Stimulated activated memory B cell treated with anti-CD40 and anti-IgM and Interleukin-4, amounts not matched to agents 10 μg/mL and 1 μg/mL and 100 μg/mL, for 72 hours (primary cell): ENCODE results near the gene ANKRD17.

Source experiments
- ATAC-seq: fragments of 150-1000 bp; cut with Tn5 transposase; 2 replicates; pipeline ENCODE4 v1.10.0; 2021
- H3K27ac Mint-ChIP-seq: one replicate; pipeline ENCODE4 v1.8.0; 2022; ENCODE audit warnings: mild to moderate bottlenecking, mixed read lengths
- H3K27me3 Mint-ChIP-seq: one replicate; pipeline ENCODE4 v1.8.0; 2022; ENCODE audit warnings: mixed read lengths
- H3K36me3 Mint-ChIP-seq: one replicate; pipeline ENCODE4 v1.8.0; 2022; ENCODE audit warnings: mixed read lengths
- H3K4me1 Mint-ChIP-seq: one replicate; pipeline ENCODE4 v1.8.0; 2022; ENCODE audit warnings: mixed read lengths
- H3K4me3 Mint-ChIP-seq: one replicate; pipeline ENCODE4 v1.8.0; 2022; ENCODE audit warnings: mild to moderate bottlenecking, moderate library complexity, mixed read lengths
- H3K9me3 Mint-ChIP-seq: one replicate; pipeline ENCODE4 v1.8.0; 2022; ENCODE audit warnings: mixed read lengths

ANKRD17 gene

GRCh38 chr4:73034896-73035295 is 223.7 kb downstream of the ANKRD17 start:
- ATAC-seq: no peak
- peaks cover 7% of the 10 kb centered on the region for H3K4me1 Mint-ChIP-seq
- peaks cover 12% of the 10 kb centered on the region for H3K9me3 Mint-ChIP-seq
- no peak overlapping the region for H3K27ac Mint-ChIP-seq
- H3K36me3 Mint-ChIP-seq: peaks cover 13% of the 10 kb centered on the region
- H3K27me3 Mint-ChIP-seq: peaks cover 7% of the 10 kb centered on the region
- no peak overlapping the region for H3K4me3 Mint-ChIP-seq

GRCh38 chr4:73028621-73029020 is 230.0 kb downstream of the ANKRD17 start:
- H3K4me3 Mint-ChIP-seq: no peak overlapping the region
- no peak for ATAC-seq
- peaks cover 8% of the 10 kb centered on the region for H3K4me1 Mint-ChIP-seq
- no peaks in the 10 kb centered on the region for H3K36me3 Mint-ChIP-seq
- H3K27ac Mint-ChIP-seq: no peak overlapping the region
- no peaks in the 10 kb centered on the region for H3K27me3 Mint-ChIP-seq
- no peaks in the 10 kb centered on the region for H3K9me3 Mint-ChIP-seq
